ENCODE measurements around the gene TGFB1I1. TPM values are rescaled to one million over a fixed set of nuclear protein-coding genes. Genes with fewer than 3 reads are reported as not detected.
"Not testable (repeated sequence)": the region's sequence is repeated elsewhere in the genome, so short reads cannot be mapped to it uniquely, and the experiment has no call there.

Gene TGFB1I1
- polyA plus RNA-seq, 4 donors: 43.7 to 69.1 (median 45.9) TPM

GRCh38 chr16:31485571-31485970 is 13.6 kb downstream of the TGFB1I1 start:
- no peak for DNase-seq (ENCODE audit: low read depth in 4 of 4, low spot score in 3 of 4)

DNA sequence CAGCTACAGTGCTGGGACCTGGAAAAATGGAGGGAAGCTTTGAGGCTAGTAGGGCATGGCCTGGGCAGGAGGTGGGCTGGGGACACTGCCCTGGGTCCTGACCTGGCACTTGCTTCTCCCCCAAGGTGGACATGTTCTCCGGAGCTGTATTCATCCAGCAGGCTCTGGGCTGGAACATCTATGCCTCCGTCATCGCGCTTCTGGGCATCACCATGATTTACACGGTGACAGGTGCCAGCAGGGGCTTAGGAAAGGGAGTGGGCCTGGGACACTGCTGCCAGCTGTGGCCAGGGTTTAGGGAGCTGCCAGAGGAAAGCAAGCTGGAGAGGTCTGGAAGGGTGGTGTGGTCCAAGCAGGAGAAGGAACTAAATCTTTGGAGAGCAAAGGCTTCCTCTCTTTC is 14.1 kb downstream of the TGFB1I1 start:
- no peak for DNase-seq (ENCODE audit: low read depth in 4 of 4, low spot score in 3 of 4)

DNA sequence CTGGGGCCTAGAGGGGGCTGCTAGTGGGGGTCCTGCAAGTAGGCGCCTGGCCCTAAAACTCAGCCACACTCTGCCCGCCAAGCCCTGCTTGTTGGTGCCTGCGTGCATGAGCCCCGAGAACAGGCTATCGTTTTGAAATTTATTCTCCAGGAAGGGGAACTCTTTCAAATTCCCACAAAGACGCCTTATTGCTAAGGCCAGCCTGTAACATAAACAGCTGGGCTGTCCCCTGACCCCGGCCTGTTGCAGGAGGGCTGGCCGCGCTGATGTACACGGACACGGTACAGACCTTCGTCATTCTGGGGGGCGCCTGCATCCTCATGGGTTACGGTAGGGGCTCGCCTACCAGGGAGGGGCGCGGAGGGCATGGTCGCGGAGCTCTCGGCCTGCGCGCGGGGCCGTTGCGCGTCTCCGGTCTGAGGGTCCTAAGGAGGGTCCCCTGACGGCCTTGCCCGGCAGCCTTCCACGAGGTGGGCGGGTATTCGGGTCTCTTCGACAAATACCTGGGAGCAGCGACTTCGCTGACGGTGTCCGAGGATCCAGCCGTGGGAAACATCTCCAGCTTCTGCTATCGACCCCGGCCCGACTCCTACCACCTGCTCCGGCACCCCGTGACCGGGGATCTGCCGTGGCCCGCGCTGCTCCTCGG is 15.2 kb downstream of the TGFB1I1 start:
- no peak for DNase-seq (ENCODE audit: low read depth in 4 of 4, low spot score in 3 of 4)

DNA sequence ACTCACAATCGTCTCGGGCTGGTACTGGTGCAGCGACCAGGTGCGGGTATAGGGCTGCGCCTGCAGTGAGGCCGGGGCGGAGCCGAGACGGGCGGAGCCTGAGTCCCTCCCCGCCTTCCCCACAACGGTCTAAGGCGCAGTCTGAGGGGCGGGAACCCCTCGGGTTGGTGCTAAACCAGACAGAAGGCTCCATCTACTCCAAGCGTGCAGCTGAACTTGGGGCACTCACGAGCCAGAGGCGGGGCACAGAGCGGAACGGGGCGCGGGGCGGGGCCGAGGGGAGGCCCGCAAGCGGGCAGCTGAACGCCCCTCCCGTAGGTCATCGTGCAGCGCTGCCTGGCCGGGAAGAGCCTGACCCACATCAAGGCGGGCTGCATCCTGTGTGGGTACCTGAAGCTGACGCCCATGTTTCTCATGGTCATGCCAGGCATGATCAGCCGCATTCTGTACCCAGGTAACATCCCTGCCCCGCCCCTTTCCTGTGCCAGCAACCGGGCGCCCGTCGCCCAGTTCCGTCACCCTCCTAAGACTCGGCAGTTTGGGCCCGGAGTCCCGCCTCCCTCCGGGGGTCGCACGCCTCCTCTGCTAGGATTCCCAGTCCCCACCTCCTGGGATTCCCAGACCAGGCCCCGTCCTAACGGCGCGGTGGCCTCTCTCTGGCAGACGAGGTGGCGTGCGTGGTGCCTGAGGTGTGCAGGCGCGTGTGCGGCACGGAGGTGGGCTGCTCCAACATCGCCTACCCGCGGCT is 15.9 kb downstream of the TGFB1I1 start:
- no peak for DNase-seq (ENCODE audit: low read depth in 4 of 4, low spot score in 3 of 4)

- DNase-seq (ENCODE audit: low read depth in 4 of 4, low spot score in 3 of 4): no peak
Measured at GRCh38 chr16:31488468-31489297, 16.7 kb downstream of the TGFB1I1 start.

DNA sequence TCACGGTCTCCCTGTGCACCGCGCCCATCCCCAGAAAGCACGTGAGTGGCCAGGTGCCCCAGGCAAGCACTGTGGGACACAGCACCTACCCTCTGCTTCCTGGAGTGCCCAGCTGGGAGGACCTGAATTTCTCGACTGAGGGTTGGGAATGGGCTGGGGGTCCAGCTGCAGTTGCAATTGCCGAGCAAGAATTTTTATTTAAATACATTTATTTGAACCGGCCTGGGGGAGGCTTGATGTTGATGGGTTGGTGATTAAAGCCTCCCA is 17.3 kb downstream of the TGFB1I1 start:
- DNase-seq (ENCODE audit: low read depth in 4 of 4, low spot score in 3 of 4): no peak

GRCh38 chr16:31489616-31490584 is 17.9 kb downstream of the TGFB1I1 start:
- DNase-seq (ENCODE audit: low read depth in 4 of 4, low spot score in 3 of 4): no peak

DNA sequence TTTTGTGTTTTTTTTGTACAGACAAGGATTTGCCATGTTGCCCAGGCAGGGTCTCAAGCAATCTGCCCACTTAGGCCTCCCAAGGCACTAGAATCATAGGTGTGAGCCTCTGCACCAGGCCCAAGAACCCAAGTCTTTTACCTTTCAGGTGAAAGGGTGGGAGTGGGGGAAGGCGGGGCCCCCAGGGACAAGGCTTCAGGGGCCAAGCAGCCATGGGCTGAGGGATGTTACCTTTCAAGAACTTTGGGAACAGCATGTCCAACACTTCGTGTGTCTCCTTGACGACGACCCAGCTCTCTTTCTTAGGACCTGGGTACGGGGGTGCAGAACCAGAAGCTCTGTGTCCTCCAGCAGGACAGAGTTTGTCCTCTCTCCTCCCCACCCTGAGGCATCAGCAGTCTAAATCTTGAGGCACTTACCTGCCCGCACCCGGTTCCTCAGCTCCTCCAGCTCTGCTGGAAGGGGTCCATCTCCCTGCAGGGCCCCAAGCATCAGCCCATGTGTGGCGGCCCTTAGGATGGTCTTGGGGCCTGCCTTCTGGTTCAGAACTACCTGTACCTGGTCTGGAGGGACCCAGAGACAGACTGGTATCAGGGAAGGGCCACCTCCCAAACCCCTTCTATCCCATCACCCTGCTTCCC is 19.9 kb downstream of the TGFB1I1 start:
- DNase-seq (ENCODE audit: low read depth in 4 of 4, low spot score in 3 of 4): no peak

DNA sequence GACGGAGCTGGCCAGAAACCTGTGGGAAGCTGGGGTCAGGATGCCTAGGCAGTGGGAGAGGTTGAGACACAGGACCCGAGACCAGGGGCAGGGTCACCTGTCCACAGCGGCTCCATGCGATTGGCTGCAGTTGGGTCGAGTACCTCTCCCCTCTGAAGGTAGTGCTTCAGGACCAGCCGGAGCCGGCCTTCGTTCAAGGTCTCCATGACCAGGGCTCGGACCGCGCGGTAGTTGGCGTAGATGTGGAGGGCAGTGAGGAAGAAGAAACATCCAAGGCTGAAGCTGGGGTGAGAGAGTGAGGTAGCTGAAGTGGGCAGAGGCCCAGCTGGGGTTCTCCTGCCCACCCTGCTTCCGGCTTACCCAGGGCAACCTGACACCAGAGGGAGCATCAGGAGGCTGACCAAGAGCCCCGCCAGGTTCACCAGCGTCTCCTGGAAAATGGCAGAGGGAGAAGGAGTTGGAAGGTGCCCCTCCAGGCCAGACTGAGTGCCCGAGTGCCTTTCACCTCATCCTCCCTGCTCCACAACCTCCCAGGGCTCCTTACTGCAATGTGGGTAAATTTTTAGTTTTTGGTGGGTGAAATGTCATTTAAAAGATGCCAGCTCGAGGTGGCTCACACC is 21.7 kb downstream of the TGFB1I1 start:
- DNase-seq (ENCODE audit: low read depth in 4 of 4, low spot score in 3 of 4): no peak

DNA sequence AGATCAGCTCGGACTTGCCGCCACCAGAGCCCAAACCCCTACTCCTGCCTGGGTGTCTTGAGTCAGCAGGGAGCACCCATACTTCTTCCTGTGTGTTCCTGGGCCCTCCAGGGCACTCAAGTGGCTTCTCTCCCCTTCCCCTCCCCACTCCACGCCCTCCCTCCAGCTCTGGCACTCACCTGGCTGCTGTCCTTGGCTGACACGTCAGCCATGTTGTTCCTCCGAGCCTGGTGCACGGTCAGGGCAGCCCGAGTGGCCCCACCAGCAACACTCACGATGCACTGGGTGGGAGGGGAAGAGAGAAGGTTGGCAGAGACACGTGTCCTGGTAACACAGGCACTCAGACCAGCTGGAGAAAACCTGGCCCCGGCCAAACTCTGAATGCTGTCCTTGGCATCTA is 24.7 kb downstream of the TGFB1I1 start:
- no peak for DNase-seq (ENCODE audit: low read depth in 4 of 4, low spot score in 3 of 4)

GRCh38 chr16:31498493-31498892 is 26.5 kb downstream of the TGFB1I1 start:
- no peak for DNase-seq (ENCODE audit: low read depth in 4 of 4, low spot score in 3 of 4)

- no peak for DNase-seq (ENCODE audit: low read depth in 4 of 4, low spot score in 3 of 4)
Measured at GRCh38 chr16:31499928-31500327, 28.0 kb downstream of the TGFB1I1 start.

DNA sequence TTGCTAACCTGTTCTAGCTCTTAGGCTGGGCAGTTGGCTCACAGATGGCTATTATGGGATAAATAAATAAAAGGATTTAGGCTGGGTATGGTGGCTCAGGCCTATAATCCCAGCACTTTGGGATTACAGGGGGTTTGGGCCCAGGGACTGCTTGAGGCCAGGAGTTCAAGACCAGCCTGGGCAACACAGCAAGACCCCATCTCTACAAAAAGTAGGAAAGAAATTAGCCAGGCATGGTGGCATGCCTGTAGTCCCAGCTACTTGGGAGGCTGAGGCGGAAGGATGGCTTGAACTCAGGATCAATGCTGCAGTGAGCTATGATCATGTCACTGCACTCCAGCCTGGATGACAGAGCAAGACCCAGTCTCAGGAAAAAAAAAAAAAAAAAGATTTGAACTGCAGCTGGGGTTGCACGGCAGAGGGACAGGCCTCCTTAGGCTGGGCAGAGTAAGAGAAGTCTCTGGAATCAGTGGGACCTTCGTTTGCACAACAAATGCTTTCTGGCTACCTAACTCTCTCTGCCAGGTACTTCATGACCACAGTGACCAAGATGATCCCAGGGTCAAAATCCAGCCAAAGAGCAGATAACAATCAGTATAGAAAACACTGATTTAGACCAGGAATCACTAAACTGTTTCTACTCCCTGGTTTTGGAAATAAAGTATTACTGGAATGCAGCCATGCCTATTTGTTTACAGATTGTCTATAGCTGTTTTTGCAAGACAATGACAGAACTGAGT is 29.4 kb downstream of the TGFB1I1 start:
- no peak for DNase-seq (ENCODE audit: low read depth in 4 of 4, low spot score in 3 of 4)

GRCh38 chr16:31501966-31502348 is 30.0 kb downstream of the TGFB1I1 start:
- DNase-seq (ENCODE audit: low read depth in 4 of 4, low spot score in 3 of 4): no peak

DNA sequence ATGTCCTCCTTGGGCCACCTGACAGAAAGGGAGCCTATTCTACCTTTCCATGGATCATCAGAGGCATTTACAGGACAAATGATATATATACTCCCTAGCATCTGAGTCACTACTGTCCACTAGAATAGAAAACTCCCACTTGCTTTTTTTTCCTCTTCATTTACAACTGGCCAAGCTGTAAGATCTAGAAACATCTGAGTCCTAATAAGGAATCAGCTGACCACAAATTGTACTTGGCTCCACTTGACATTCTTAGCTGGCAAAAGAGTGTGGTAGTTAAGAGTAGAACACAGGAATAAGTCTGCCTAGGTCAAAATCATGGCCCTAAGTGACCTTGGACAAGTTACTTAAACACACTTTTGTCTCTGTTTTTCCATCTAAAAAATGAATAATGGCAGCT is 31.0 kb downstream of the TGFB1I1 start:
- no peak for DNase-seq (ENCODE audit: low read depth in 4 of 4, low spot score in 3 of 4)

GRCh38 chr16:31503555-31503954 is 31.6 kb downstream of the TGFB1I1 start:
- DNase-seq (ENCODE audit: low read depth in 4 of 4, low spot score in 3 of 4): not testable (repeated sequence)

GRCh38 chr16:31504159-31504558 is 32.2 kb downstream of the TGFB1I1 start:
- DNase-seq (ENCODE audit: low read depth in 4 of 4, low spot score in 3 of 4): no peak

GRCh38 chr16:31505483-31505882 is 33.5 kb downstream of the TGFB1I1 start:
- no peak for DNase-seq (ENCODE audit: low read depth in 4 of 4, low spot score in 3 of 4)

- DNase-seq (ENCODE audit: low read depth in 4 of 4, low spot score in 3 of 4): no peak
Measured at GRCh38 chr16:31507617-31507928, 35.6 kb downstream of the TGFB1I1 start.

Data from left renal pelvis (tissue), 4 donors.